ENCODE measurements around the gene MNX1. TPM values are rescaled to one million over a fixed set of nuclear protein-coding genes. Genes with fewer than 3 reads are reported as not detected.
A peak's percentile ranks its signal among the peaks of the same experiment; 100 is the strongest.

Gene MNX1
- total RNA-seq, 1 donor = not detected

- no peak for TF ChIP-seq CTCF (IDR thresholded peaks at IDR 0.05; ENCODE audit: insufficient read depth, low read depth, low read length)
- H3K4me3 ChIP-seq (ENCODE audit: low read depth, low read length) = no peak overlapping the region
- no peak for DNase-seq (ENCODE audit: low read depth)
Observed at GRCh38 chr7:156993925-156994235, 16.6 kb downstream of the MNX1 start.

GRCh38 chr7:156993021-156993924 is 17.2 kb downstream of the MNX1 start:
- no peak overlapping the region for H3K4me3 ChIP-seq (ENCODE audit: low read depth, low read length)
- no peak for DNase-seq (ENCODE audit: low read depth)
- no peak for TF ChIP-seq CTCF (IDR thresholded peaks at IDR 0.05; ENCODE audit: insufficient read depth, low read depth, low read length)

- no peak for TF ChIP-seq CTCF (IDR thresholded peaks at IDR 0.05; ENCODE audit: insufficient read depth, low read depth, low read length)
- no peak for DNase-seq (ENCODE audit: low read depth)
- H3K4me3 ChIP-seq (ENCODE audit: low read depth, low read length) = no peak overlapping the region
Observed at GRCh38 chr7:156989766-156990535, 20.5 kb downstream of the MNX1 start.

GRCh38 chr7:156988343-156989185 is 21.9 kb downstream of the MNX1 start:
- DNase-seq (ENCODE audit: low read depth) = peak; percentile 83
- TF ChIP-seq CTCF (IDR thresholded peaks at IDR 0.05; ENCODE audit: insufficient read depth, low read depth, low read length) = no peak
- H3K4me3 ChIP-seq (ENCODE audit: low read depth, low read length) = no peak overlapping the region

- TF ChIP-seq CTCF (IDR thresholded peaks at IDR 0.05; ENCODE audit: insufficient read depth, low read depth, low read length) = no peak
- DNase-seq (ENCODE audit: low read depth) = no peak
- H3K4me3 ChIP-seq (ENCODE audit: low read depth, low read length) = no peak overlapping the region
Observed at GRCh38 chr7:156986378-156986777, 24.1 kb downstream of the MNX1 start.

- H3K4me3 ChIP-seq (ENCODE audit: low read depth, low read length) = no peak overlapping the region
- TF ChIP-seq CTCF (IDR thresholded peaks at IDR 0.05; ENCODE audit: insufficient read depth, low read depth, low read length) = no peak
- no peak for DNase-seq (ENCODE audit: low read depth)
Observed at GRCh38 chr7:156985101-156985992, 25.1 kb downstream of the MNX1 start.

Measured in fibroblast of villous mesenchyme (primary cell).